Endodermal cell (in vitro differentiated cells): Measurements from ENCODE around the gene CNTNAP4. TPM values are rescaled to one million over a fixed set of nuclear protein-coding genes. Genes with fewer than 3 reads are reported as not detected.

Experiments used
- DNase-seq: peaks from one replicate; pipeline ENCODE4 v3.0.0-alpha.2; 2017
- H3K27ac ChIP-seq: 2 replicates; pipeline ENCODE4 v1.5.1; 2013; ENCODE audit warnings: mild to moderate bottlenecking, low read depth, low read length, moderate library complexity
- H3K27me3 ChIP-seq: 2 replicates; pipeline ENCODE4 v1.6.1; 2013; ENCODE audit warnings: mild to moderate bottlenecking, low read length, moderate library complexity; ENCODE audit not compliant: insufficient read depth, control insufficient read depth, poor library complexity, severe bottlenecking
- H3K36me3 ChIP-seq: 2 replicates; pipeline ENCODE4 v1.7.0; 2013; ENCODE audit warnings: mild to moderate bottlenecking, low read length, moderate library complexity; ENCODE audit not compliant: control insufficient read depth, insufficient read depth
- H3K4me1 ChIP-seq: one replicate; pipeline ENCODE4 v1.7.0; 2013; ENCODE audit warnings: low read length; ENCODE audit not compliant: control insufficient read depth, insufficient read depth
- H3K4me3 ChIP-seq: 2 replicates; pipeline ENCODE4 v1.5.1; 2013; ENCODE audit warnings: mild to moderate bottlenecking, low read length, moderate library complexity
- H3K9ac ChIP-seq: 2 replicates; pipeline ENCODE4 v1.6.1; 2013; ENCODE audit warnings: mild to moderate bottlenecking, low read length, moderate library complexity; ENCODE audit not compliant: poor library complexity, severe bottlenecking; ENCODE audit errors: extremely low read depth
- H3K9me3 ChIP-seq: 2 replicates; pipeline ENCODE4 v1.6.1; 2013; ENCODE audit warnings: mild to moderate bottlenecking, low read length, moderate library complexity; ENCODE audit not compliant: control insufficient read depth
- H3K27ac Mint-ChIP-seq: 2 replicates; pipeline ENCODE4 v1.8.0; 2020; ENCODE audit warnings: mixed read lengths
- H3K27me3 Mint-ChIP-seq: 2 replicates; pipeline ENCODE4 v1.8.0; 2021; ENCODE audit warnings: mild to moderate bottlenecking, mixed read lengths; ENCODE audit not compliant: insufficient read depth
- H3K36me3 Mint-ChIP-seq: 2 replicates; pipeline ENCODE4 v1.8.0; 2020; ENCODE audit warnings: low read depth, mixed read lengths
- H3K4me1 Mint-ChIP-seq: 2 replicates; pipeline ENCODE4 v1.8.0; 2020; ENCODE audit warnings: mixed read lengths
- H3K4me3 Mint-ChIP-seq: 2 replicates; pipeline ENCODE4 v1.8.0; 2020; ENCODE audit warnings: mild to moderate bottlenecking, moderate library complexity, mixed read lengths
- H3K9me3 Mint-ChIP-seq: 2 replicates; pipeline ENCODE4 v1.8.0; 2020; ENCODE audit warnings: mild to moderate bottlenecking, mixed read lengths
- WGBS, 2 experiments: methylation state at CpG; one replicate each; pipeline versions ENCODE4 v1.1.5 to v1.1.7; 2013; ENCODE audit warnings: missing lambda C conversion rate in 2 of 2, mixed read lengths in 1 of 2; ENCODE audit not compliant: insufficient coverage in 1 of 2, insufficient read length in 1 of 2; 5-methylcytosine and 5-hydroxymethylcytosine counted together
- total RNA-seq, 2 donors: library from RNA; stranded (reverse); fragmentation: NEBNext Ultra II Directional in 1 of 2; extraction: Animal tissue kit (Norgen Biotek cat#: 25700) in 1 of 2; gene quantifications; 2 replicates in 1 of 2; 3 replicates in 1 of 2; pipeline ENCODE4 v1.2.1, GENCODE V29; 2021
- TF ChIP-seq, protein P1 (sequence below): fragments of 200-600 bp; sonication (generic); conservative IDR thresholded peaks from 2 replicates; pipeline ENCODE4 v1.5.0; 2021; ENCODE audit warnings: antibody characterized with exemption, mild to moderate bottlenecking

Gene CNTNAP4
- total RNA-seq, 2 donors from 2014 or later: 0.24 to 0.55 TPM

DNA sequence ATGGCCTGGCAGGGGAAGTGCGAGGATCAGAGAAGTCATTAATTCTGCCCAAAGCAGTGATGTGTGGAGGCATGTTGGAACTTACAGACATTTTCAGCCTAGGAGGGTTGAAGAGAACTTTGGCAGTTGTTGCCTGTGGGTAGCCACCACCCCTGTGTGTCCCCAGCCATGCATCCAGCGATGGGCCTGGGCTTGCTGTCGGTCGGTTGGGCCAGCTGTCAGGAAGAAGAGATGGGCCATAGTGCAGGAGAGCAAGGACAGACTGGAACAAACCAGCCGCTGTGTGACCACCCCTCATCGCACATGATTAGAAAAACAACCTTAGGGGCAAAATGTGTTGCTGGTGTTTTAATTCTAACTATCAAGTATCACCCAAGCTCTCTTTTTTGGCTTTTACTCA is 173.7 kb downstream of the CNTNAP4 start:
- Mint-ChIP-seq H3K9me3 (no peaks in the 10 kb centered on the region), H3K27me3 (peaks cover 14% of the 10 kb centered on the region), H3K4me1 (no peaks in the 10 kb centered on the region), H3K27ac (no peak overlapping the region), H3K4me3 (no peak overlapping the region), H3K36me3 (no peaks in the 10 kb centered on the region)
- no peaks in the 10 kb centered on the region for H3K36me3 ChIP-seq
- WGBS, 2 experiments: 86 to 100% methylated on average over 3 to 6 of the region's 6 CpGs
- H3K9ac ChIP-seq: no peak overlapping the region
- TF ChIP-seq, protein P1, sequence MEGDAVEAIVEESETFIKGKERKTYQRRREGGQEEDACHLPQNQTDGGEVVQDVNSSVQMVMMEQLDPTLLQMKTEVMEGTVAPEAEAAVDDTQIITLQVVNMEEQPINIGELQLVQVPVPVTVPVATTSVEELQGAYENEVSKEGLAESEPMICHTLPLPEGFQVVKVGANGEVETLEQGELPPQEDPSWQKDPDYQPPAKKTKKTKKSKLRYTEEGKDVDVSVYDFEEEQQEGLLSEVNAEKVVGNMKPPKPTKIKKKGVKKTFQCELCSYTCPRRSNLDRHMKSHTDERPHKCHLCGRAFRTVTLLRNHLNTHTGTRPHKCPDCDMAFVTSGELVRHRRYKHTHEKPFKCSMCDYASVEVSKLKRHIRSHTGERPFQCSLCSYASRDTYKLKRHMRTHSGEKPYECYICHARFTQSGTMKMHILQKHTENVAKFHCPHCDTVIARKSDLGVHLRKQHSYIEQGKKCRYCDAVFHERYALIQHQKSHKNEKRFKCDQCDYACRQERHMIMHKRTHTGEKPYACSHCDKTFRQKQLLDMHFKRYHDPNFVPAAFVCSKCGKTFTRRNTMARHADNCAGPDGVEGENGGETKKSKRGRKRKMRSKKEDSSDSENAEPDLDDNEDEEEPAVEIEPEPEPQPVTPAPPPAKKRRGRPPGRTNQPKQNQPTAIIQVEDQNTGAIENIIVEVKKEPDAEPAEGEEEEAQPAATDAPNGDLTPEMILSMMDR: no peak
- no peak overlapping the region for H3K27ac ChIP-seq
- no peaks in the 10 kb centered on the region for H3K9me3 ChIP-seq
- H3K27me3 ChIP-seq: no peaks in the 10 kb centered on the region
- H3K4me1 ChIP-seq: no peaks in the 10 kb centered on the region
- no peak overlapping the region for H3K4me3 ChIP-seq
- no peak for DNase-seq

DNA sequence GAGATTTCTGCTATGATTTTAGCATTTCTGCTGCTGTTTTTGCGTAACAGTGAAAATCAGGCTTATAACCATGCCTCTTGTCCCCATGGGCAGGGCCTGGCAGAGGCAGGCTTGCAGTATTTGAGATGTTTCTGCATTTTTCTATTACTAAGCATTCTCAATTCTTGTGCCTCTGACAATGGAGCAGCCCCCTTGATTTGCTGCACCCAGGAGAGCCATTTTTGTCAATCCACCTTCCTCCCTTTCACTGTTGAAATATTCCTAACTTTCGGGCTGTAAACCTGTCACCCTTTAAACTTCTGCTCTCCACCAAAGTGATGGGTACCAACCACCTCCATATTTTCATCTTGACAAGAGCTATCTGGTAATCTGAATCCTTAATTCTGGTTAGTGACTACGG is 178.1 kb downstream of the CNTNAP4 start:
- TF ChIP-seq, protein P1: no peak
- WGBS, 2 experiments: 94 to 95% methylated on average over 2 to 3 of the region's 3 CpGs
- no peak for DNase-seq
- H3K36me3 Mint-ChIP-seq: no peaks in the 10 kb centered on the region
- H3K27ac Mint-ChIP-seq: no peak overlapping the region
- Histone ChIP-seq H3K4me3 (no peak overlapping the region), H3K9me3 (no peaks in the 10 kb centered on the region), H3K9ac (no peak overlapping the region), H3K4me1 (no peaks in the 10 kb centered on the region), H3K36me3 (no peaks in the 10 kb centered on the region), H3K27me3 (no peaks in the 10 kb centered on the region), H3K27ac (no peak overlapping the region)
- peaks cover 10% of the 10 kb centered on the region for H3K27me3 Mint-ChIP-seq
- H3K4me1 Mint-ChIP-seq: no peaks in the 10 kb centered on the region
- no peak overlapping the region for H3K4me3 Mint-ChIP-seq
- no peaks in the 10 kb centered on the region for H3K9me3 Mint-ChIP-seq

DNA sequence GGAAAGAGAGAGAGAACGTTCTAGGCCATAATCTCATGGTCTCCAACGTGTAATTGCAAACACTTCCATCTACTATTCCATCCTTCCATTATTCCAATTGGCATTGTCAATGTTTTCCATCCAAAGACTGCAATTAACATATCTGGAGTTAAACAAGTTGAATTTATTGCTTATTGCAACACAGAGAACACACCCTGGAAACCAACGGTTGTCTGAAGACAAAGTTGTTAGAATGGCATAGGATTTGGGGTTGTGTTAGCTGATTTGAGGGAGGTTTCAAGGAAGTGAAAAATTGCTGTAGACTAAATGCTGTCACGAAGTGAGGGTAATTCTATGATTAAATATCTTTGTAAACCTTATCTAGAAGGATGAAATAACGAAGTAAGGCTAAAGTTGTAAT is 178.8 kb downstream of the CNTNAP4 start:
- Histone ChIP-seq H3K9me3 (no peaks in the 10 kb centered on the region), H3K9ac (no peak overlapping the region), H3K27me3 (no peaks in the 10 kb centered on the region), H3K27ac (no peak overlapping the region), H3K36me3 (no peaks in the 10 kb centered on the region), H3K4me1 (no peaks in the 10 kb centered on the region), H3K4me3 (no peak overlapping the region)
- peaks cover 5% of the 10 kb centered on the region for H3K27me3 Mint-ChIP-seq
- no peaks in the 10 kb centered on the region for H3K4me1 Mint-ChIP-seq
- no peak for DNase-seq
- H3K27ac Mint-ChIP-seq: no peak overlapping the region
- no peak overlapping the region for H3K4me3 Mint-ChIP-seq
- H3K36me3 Mint-ChIP-seq: no peaks in the 10 kb centered on the region
- no peaks in the 10 kb centered on the region for H3K9me3 Mint-ChIP-seq
- TF ChIP-seq, protein P1: no peak
- 89 to 97% methylated on average over 3 to 4 of the region's 5 CpGs for WGBS, 2 experiments
